Bronchial epithelial cell (primary cell): Measurements from ENCODE around the gene LOXL3. TPM values are rescaled to one million over a fixed set of nuclear protein-coding genes. Genes with fewer than 3 reads are reported as not detected.

Experiments used
- DNase-seq: peaks from one replicate; pipeline ENCODE4 v3.0.0-alpha.2; 2010; ENCODE audit warnings: low read depth
- FAIRE-seq: peaks from 2 replicates; lab custom pipeline; 2011; peaks lifted over from hg19 to GRCh38; lab: Jason Lieb, UNC
- H3K27me3 ChIP-seq: 2 replicates; pipeline ENCODE4 v1.5.1; 2011; ENCODE audit warnings: low read length; ENCODE audit not compliant: control insufficient read depth, insufficient read depth
- H3K36me3 ChIP-seq: 2 replicates; pipeline ENCODE4 v1.5.1; 2011; ENCODE audit warnings: low read length; ENCODE audit not compliant: control insufficient read depth, insufficient read depth
- H3K4me3 ChIP-seq: 2 replicates; pipeline ENCODE4 v1.5.1; 2011; ENCODE audit warnings: mild to moderate bottlenecking, low read depth, low read length, control low read depth
- CTCF ChIP-seq: IDR thresholded peaks from 2 replicates; pipeline ENCODE4 v1.5.1; 2011; ENCODE audit warnings: mild to moderate bottlenecking, moderate library complexity, low read length, control low read depth, inconsistent platforms; ENCODE audit not compliant: insufficient read depth, severe bottlenecking
- total RNA-seq: library from RNA; depleted of rRNA; stranded (reverse); fragments of >200 nt; gene quantifications from 2 replicates; pipeline ENCODE4 v1.2.1, GENCODE V29; 2014

LOXL3 gene
- total RNA-seq, 1 donor from 2014 or later: 0.53 TPM

GRCh38 chr2:74536166-74536950, 17.4 kb downstream of the LOXL3 start:
- FAIRE-seq (no peak), DNase-seq (no peak)
- Histone ChIP-seq H3K4me3 (no peak overlapping the region), H3K27me3 (no peaks in the 10 kb centered on the region), H3K36me3 (peaks cover 7% of the 10 kb centered on the region)
- TF ChIP-seq CTCF: no peak

- Histone ChIP-seq H3K27me3 (no peaks in the 10 kb centered on the region), H3K36me3 (peaks cover 7% of the 10 kb centered on the region), H3K4me3 (no peak overlapping the region)
- no peak for FAIRE-seq
- no peak for DNase-seq
- TF ChIP-seq CTCF: no peak
Observed at GRCh38 chr2:74535440-74535965, 18.2 kb downstream of the LOXL3 start.

- Histone ChIP-seq H3K4me3 (no peak overlapping the region), H3K27me3 (no peaks in the 10 kb centered on the region), H3K36me3 (peaks cover 7% of the 10 kb centered on the region)
- no peak for TF ChIP-seq CTCF
- FAIRE-seq: no peak
- no peak for DNase-seq
Observed at GRCh38 chr2:74534411-74534810, 19.3 kb downstream of the LOXL3 start.

DNA sequence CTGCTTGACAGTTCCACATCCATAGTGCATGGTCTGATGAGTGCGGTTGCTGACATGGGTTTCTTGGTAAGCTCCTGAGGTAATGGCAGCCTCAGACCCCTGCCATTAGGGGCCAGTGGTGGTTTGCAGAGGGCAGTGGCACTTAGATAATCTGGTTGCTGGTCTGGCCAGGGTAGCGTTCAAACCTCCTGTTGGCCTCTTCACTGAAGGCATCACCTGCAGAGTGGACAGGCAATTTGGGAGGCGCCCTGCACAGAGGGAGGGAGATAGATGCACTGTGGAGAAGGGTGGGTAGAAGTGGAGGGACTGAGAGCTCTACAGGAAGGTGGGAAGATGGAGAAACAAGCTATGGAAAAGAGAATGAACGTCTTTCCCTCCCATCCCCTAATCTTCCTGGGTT, 20.3 kb downstream of the LOXL3 start:
- Histone ChIP-seq H3K4me3 (no peak overlapping the region), H3K36me3 (peaks cover 7% of the 10 kb centered on the region), H3K27me3 (no peaks in the 10 kb centered on the region)
- no peak for FAIRE-seq
- DNase-seq: no peak
- no peak for TF ChIP-seq CTCF

DNA sequence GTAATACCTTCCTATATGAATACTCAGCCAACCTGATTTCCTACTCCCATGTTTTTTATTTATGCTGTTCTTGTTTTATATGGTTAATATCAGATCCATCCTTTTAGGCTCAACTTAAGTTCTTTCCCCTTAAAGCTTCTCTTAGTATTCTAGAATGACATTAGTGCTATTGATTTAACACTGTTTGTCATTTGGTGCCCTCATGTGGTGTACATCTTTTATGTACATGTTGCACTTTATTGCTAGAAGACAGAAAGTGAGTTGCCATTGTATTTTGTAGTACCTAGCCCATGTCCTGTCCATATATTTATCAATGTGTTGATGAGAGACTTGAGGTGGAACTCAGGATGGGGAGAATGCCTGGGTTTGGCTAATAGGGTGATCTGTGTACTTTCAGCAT, 21.5 kb downstream of the LOXL3 start:
- DNase-seq: peak; percentile 63
- peak; percentile 28 for TF ChIP-seq CTCF
- H3K27me3 ChIP-seq: no peaks in the 10 kb centered on the region
- no peak overlapping the region for H3K4me3 ChIP-seq
- H3K36me3 ChIP-seq: peaks cover 11% of the 10 kb centered on the region
- no peak for FAIRE-seq

DNA sequence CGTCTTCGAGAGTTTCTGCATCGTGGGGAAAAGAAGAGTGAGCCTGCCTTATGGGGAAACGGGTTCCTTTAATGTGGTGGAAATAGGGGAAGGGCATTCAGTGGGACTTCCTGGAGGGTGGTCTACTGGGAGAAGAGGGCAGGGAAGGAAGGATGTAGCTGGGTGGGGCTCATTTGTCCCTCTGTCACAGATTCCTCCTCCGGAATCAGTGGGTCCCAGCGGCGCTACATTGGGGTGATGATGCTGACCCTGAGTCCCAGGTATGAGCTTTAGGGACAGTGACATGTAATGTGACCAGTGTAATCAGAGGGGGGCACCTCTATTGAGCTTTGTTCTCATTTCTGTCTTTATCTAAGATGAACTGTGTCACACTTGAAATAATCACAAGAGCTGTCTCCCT, 22.1 kb downstream of the LOXL3 start:
- Histone ChIP-seq H3K27me3 (no peaks in the 10 kb centered on the region), H3K36me3 (peaks cover 14% of the 10 kb centered on the region), H3K4me3 (no peak overlapping the region)
- FAIRE-seq (no peak), DNase-seq (no peak)
- no peak for TF ChIP-seq CTCF
